ENCODE data around the gene SAFB2. TPM values are rescaled to one million over a fixed set of nuclear protein-coding genes. Genes with fewer than 3 reads are reported as not detected.

The SAFB2 gene
- polyA plus RNA-seq, 1 donor from 2014 or later, result 40.1 TPM

- no peak overlapping the region for H3K27ac ChIP-seq (ENCODE audit: low read length)
- no peaks in the 10 kb centered on the region for H3K9me2 ChIP-seq (ENCODE audit: insufficient read depth, low read length)
- no peaks in the 10 kb centered on the region for H3K27me3 ChIP-seq (ENCODE audit: insufficient read depth, low read depth, low read length)
- TF ChIP-seq MXI1 (conservative IDR thresholded peaks at IDR 0.05; ENCODE audit: poor library complexity, severe bottlenecking), result no peak
- no peak for TF ChIP-seq EZH2 (IDR thresholded peaks at IDR 0.05; ENCODE audit: borderline replicate concordance, insufficient read depth, low read length, poor library complexity, severe bottlenecking)
- TF ChIP-seq RAD21 (conservative IDR thresholded peaks at IDR 0.05), result no peak
- no peak for TF ChIP-seq POLR2AphosphoS5 (IDR thresholded peaks at IDR 0.05)
- no peak for TF ChIP-seq TAF1 (IDR thresholded peaks at IDR 0.05; ENCODE audit: low read depth)
- no peak for TF ChIP-seq REST (IDR thresholded peaks at IDR 0.05; ENCODE audit: borderline replicate concordance)
- TF ChIP-seq SMC3 (conservative IDR thresholded peaks at IDR 0.05; ENCODE audit: poor library complexity), result no peak
- TF ChIP-seq EP300 (conservative IDR thresholded peaks at IDR 0.05; ENCODE audit: poor library complexity, severe bottlenecking), result no peak
- TF ChIP-seq, protein P1, sequence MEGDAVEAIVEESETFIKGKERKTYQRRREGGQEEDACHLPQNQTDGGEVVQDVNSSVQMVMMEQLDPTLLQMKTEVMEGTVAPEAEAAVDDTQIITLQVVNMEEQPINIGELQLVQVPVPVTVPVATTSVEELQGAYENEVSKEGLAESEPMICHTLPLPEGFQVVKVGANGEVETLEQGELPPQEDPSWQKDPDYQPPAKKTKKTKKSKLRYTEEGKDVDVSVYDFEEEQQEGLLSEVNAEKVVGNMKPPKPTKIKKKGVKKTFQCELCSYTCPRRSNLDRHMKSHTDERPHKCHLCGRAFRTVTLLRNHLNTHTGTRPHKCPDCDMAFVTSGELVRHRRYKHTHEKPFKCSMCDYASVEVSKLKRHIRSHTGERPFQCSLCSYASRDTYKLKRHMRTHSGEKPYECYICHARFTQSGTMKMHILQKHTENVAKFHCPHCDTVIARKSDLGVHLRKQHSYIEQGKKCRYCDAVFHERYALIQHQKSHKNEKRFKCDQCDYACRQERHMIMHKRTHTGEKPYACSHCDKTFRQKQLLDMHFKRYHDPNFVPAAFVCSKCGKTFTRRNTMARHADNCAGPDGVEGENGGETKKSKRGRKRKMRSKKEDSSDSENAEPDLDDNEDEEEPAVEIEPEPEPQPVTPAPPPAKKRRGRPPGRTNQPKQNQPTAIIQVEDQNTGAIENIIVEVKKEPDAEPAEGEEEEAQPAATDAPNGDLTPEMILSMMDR (IDR thresholded peaks at IDR 0.05; ENCODE audit: poor library complexity, severe bottlenecking), result no peak
- peaks cover 84% of the 10 kb centered on the region for H3K79me2 ChIP-seq (replicated peaks; ENCODE audit: insufficient read depth, low read length)
- no peak overlapping the region for H2AFZ ChIP-seq (ENCODE audit: low read depth, low read length)
- H4K20me1 ChIP-seq (ENCODE audit: insufficient read depth), result peaks cover 17% of the 10 kb centered on the region
- H3F3A ChIP-seq (ENCODE audit: insufficient read depth, low read length, poor library complexity, severe bottlenecking), result peaks cover 4% of the 10 kb centered on the region
- peak overlapping the region; percentile 93 for H3K9ac ChIP-seq (ENCODE audit: low read length)
- no peaks in the 10 kb centered on the region for H3K36me3 ChIP-seq (ENCODE audit: insufficient read depth, low read length)
- peak overlapping the region; percentile 83 for H3K4me2 ChIP-seq (ENCODE audit: low read length)
- H3K4me3 ChIP-seq (ENCODE audit: low read length), result peak overlapping the region; percentile 75
- no peaks in the 10 kb centered on the region for H3K9me3 ChIP-seq (ENCODE audit: low read length)
Measured at GRCh38 chr19:5621311-5621944, 1.1 kb downstream of the SAFB2 start.

DNA sequence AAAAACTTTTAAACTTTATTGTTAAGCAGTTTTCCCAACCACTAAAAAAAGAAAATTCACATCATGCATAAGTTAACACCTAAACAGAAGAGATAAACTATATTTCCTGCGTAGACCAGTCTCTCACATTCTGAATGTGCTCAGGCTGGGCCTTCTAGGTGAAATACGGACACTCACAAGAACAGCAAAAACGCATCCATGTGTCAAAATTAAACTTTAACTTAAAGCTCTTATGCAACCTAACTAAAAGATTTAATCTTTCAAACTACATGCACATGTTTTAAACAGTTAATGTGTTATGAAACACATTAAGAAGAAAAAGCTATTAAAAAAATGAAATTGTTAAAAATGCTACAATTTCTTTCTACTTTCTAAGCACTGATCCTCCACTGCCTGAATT lies 2.6 kb downstream of the SAFB2 start:
- Histone ChIP-seq H3K27me3 (ENCODE audit: insufficient read depth, low read depth, low read length) (no peaks in the 10 kb centered on the region), H3K9me3 (ENCODE audit: low read length) (no peaks in the 10 kb centered on the region), H2AFZ (ENCODE audit: low read depth, low read length) (no peak overlapping the region), H3K9ac (ENCODE audit: low read length) (no peak overlapping the region), H3K27ac (ENCODE audit: low read length) (no peak overlapping the region), H3K4me3 (ENCODE audit: low read length) (peak overlapping the region; percentile 75), H3K36me3 (ENCODE audit: insufficient read depth, low read length) (no peaks in the 10 kb centered on the region), H3F3A (ENCODE audit: insufficient read depth, low read length, poor library complexity, severe bottlenecking) (peaks cover 4% of the 10 kb centered on the region), H4K20me1 (ENCODE audit: insufficient read depth) (peaks cover 8% of the 10 kb centered on the region), H3K4me2 (ENCODE audit: low read length) (peak overlapping the region; percentile 7), H3K79me2 (replicated peaks; ENCODE audit: insufficient read depth, low read length) (peaks cover 69% of the 10 kb centered on the region), H3K9me2 (ENCODE audit: insufficient read depth, low read length) (no peaks in the 10 kb centered on the region)
- TF ChIP-seq REST (IDR thresholded peaks at IDR 0.05; ENCODE audit: borderline replicate concordance), result no peak
- TF ChIP-seq EZH2 (IDR thresholded peaks at IDR 0.05; ENCODE audit: borderline replicate concordance, insufficient read depth, low read length, poor library complexity, severe bottlenecking), result no peak
- no peak for TF ChIP-seq RAD21 (conservative IDR thresholded peaks at IDR 0.05)
- TF ChIP-seq, protein P1 (IDR thresholded peaks at IDR 0.05; ENCODE audit: poor library complexity, severe bottlenecking), result no peak
- TF ChIP-seq POLR2AphosphoS5 (IDR thresholded peaks at IDR 0.05), result no peak
- TF ChIP-seq EP300 (conservative IDR thresholded peaks at IDR 0.05; ENCODE audit: poor library complexity, severe bottlenecking), result no peak
- TF ChIP-seq TAF1 (IDR thresholded peaks at IDR 0.05; ENCODE audit: low read depth), result no peak
- TF ChIP-seq SMC3 (conservative IDR thresholded peaks at IDR 0.05; ENCODE audit: poor library complexity), result no peak
- TF ChIP-seq MXI1 (conservative IDR thresholded peaks at IDR 0.05; ENCODE audit: poor library complexity, severe bottlenecking), result no peak
